Activated B cell treated with CpG ODN at 0.5 μM for 24 hours (primary cell): Measurements from ENCODE around the gene HESX1. TPM values are rescaled to one million over a fixed set of nuclear protein-coding genes. Genes with fewer than 3 reads are reported as not detected.

Experiments
- ATAC-seq: fragments of 200-7000 bp; cut with Tn5 transposase; one replicate; pipeline ENCODE4 v1.10.0; 2021; ENCODE audit warnings: low read depth, mild to moderate bottlenecking, moderate library complexity
- CTCF ChIA-PET: fragments of 350-600 bp; sonication (Branson Sonifier 250); formaldehyde crosslinking; loops from one replicate; lab custom pipeline; 2021; ENCODE audit warnings: antibody characterized with exemption; lab: Charles Lee
- POLR2A ChIA-PET: fragments of 350-600 bp; sonication (Branson Sonifier 250); formaldehyde crosslinking; loops from one replicate; lab custom pipeline; 2021; ENCODE audit warnings: antibody characterized with exemption; lab: Charles Lee
- DNase-seq: peaks from one replicate; pipeline ENCODE4 v3.0.0; 2022
- H3K27ac Mint-ChIP-seq: one replicate; pipeline ENCODE4 v1.8.0; 2020; ENCODE audit warnings: mixed read lengths
- H3K27me3 Mint-ChIP-seq: one replicate; pipeline ENCODE4 v1.8.0; 2021; ENCODE audit warnings: mixed read lengths
- H3K36me3 Mint-ChIP-seq: one replicate; pipeline ENCODE4 v1.8.0; 2021; ENCODE audit warnings: low read depth, mixed read lengths
- H3K4me1 Mint-ChIP-seq: one replicate; pipeline ENCODE4 v1.8.0; 2021; ENCODE audit warnings: mixed read lengths
- H3K4me3 Mint-ChIP-seq: one replicate; pipeline ENCODE4 v1.8.0; 2020; ENCODE audit warnings: mild to moderate bottlenecking, mixed read lengths
- H3K9me3 Mint-ChIP-seq: one replicate; pipeline ENCODE4 v1.8.0; 2020; ENCODE audit warnings: mixed read lengths
- intact Hi-C: fragments of 100-400 bp; cut with micrococcal nuclease; formaldehyde crosslinking; loops from one replicate; pipeline ENCODE4 v1.15.1; 2024
- total RNA-seq: library from RNA; stranded (reverse); gene quantifications from 2 replicates; pipeline ENCODE4 v1.2.3, GENCODE V29; 2022
- TF ChIP-seq, protein P1 (sequence below): fragments of 200-600 bp; IDR thresholded peaks from one replicate; pipeline ENCODE4 v1.8.0; 2022; ENCODE audit warnings: antibody characterized with exemption, mild to moderate bottlenecking

Gene HESX1
- total RNA-seq, 1 donor from 2014 or later: 0.24 TPM

DNA sequence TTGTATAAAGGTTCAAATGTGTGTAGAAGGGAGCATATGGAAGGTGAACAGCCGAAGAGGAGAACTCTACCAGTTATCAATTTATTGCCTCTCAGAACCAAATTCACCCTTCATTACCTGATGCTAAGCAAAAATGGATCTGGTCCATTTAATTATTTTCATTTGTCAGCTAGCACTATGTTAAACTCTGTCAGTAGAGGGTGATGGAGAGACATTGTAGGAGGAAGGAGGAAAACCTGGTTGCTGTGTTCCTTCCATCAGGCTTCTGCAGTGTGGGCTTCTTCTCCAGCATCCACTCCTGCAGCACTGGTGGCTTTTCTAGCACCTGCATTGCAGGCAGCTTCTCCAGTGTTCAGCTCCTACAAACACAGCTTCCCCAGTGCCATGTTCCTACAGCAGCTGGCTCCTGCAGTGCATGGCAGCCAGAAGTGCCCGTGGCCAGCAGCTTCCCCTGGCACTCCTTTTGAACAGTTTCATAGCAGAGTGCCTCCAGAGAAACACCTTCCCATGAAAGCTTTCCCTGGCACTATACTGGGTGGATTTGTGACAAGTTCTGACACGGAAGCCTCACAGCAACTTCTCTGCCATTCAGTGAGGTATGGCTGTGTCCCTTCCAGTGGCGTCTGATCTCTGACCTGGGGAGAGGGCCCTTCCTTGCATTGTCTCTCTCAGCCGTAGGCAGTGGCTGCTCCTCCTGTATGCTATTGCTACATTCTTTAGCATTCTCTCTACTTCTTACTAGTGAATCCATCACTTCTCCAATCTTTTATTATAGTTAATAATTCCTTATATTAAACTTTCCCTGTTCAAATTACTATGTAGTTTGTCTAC lies 20.0 kb downstream of the HESX1 start:
- no peak for ATAC-seq
- TF ChIP-seq, protein P1, sequence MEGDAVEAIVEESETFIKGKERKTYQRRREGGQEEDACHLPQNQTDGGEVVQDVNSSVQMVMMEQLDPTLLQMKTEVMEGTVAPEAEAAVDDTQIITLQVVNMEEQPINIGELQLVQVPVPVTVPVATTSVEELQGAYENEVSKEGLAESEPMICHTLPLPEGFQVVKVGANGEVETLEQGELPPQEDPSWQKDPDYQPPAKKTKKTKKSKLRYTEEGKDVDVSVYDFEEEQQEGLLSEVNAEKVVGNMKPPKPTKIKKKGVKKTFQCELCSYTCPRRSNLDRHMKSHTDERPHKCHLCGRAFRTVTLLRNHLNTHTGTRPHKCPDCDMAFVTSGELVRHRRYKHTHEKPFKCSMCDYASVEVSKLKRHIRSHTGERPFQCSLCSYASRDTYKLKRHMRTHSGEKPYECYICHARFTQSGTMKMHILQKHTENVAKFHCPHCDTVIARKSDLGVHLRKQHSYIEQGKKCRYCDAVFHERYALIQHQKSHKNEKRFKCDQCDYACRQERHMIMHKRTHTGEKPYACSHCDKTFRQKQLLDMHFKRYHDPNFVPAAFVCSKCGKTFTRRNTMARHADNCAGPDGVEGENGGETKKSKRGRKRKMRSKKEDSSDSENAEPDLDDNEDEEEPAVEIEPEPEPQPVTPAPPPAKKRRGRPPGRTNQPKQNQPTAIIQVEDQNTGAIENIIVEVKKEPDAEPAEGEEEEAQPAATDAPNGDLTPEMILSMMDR: no peak
- ChIA-PET CTCF (interaction anchor here (0.8 to 1.9 kb wide), 5 partner anchors 9 to 376 kb away, joined by 3 to 7 read pairs (median 4); partner anchors contain the start of gene PDE12), POLR2A (no interaction called here)
- Mint-ChIP-seq H3K9me3 (no peaks in the 10 kb centered on the region), H3K4me1 (peaks cover 6% of the 10 kb centered on the region), H3K36me3 (no peaks in the 10 kb centered on the region), H3K27ac (no peak overlapping the region), H3K4me3 (no peak overlapping the region), H3K27me3 (peaks cover 3% of the 10 kb centered on the region)
- intact Hi-C loops: loop anchor here (10.0 kb wide), 1 partner anchor 995 kb away; no protein-coding TSS in a partner anchor
- no peak for DNase-seq

GRCh38 chr3:57176045-57176444 lies 23.7 kb downstream of the HESX1 start:
- POLR2A ChIA-PET: no interaction called here
- Mint-ChIP-seq H3K27me3 (no peaks in the 10 kb centered on the region), H3K36me3 (no peaks in the 10 kb centered on the region), H3K4me3 (no peak overlapping the region), H3K4me1 (peaks cover 6% of the 10 kb centered on the region), H3K27ac (no peak overlapping the region), H3K9me3 (no peaks in the 10 kb centered on the region)
- TF ChIP-seq, protein P1: no peak
- no peak for ATAC-seq
- DNase-seq: no peak
- CTCF ChIA-PET: no interaction called here
- intact Hi-C loops: loop anchor here (10.0 kb wide), 1 partner anchor 999 kb away; no protein-coding TSS in a partner anchor

- Mint-ChIP-seq H3K4me3 (no peak overlapping the region), H3K4me1 (peaks cover 11% of the 10 kb centered on the region), H3K9me3 (no peaks in the 10 kb centered on the region), H3K27ac (no peak overlapping the region), H3K27me3 (peaks cover 2% of the 10 kb centered on the region), H3K36me3 (no peaks in the 10 kb centered on the region)
- TF ChIP-seq, protein P1: no peak
- ChIA-PET CTCF (no interaction called here), POLR2A (no interaction called here)
- intact Hi-C loops: loop anchor here (5.0 to 10.0 kb wide), 2 partner anchors 54 to 1001 kb away; partner anchors contain the start of gene APPL1
- no peak for ATAC-seq
- DNase-seq: no peak
Observed at GRCh38 chr3:57173687-57174086, 26.1 kb downstream of the HESX1 start.

DNA sequence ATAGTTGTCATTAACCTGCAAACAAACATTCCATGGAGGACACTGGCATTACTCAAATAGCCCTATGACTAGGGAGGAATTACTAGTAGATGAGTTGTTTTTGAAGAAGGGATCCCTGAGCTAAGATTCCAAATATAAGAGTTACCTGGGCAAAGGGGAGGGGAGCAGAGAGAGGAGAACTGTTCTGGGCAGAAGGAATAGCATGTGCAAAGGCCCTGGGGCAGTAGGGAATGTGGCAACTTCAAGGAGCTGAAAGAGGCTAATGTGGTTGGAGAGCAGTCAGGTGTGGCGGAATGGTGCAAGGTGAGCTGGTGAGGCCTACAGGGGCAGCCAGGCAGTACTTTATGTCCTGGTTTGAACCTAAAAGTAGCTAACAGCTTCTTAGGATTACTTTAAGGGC lies 28.8 kb downstream of the HESX1 start:
- POLR2A ChIA-PET: interaction anchor here (0.5 to 1.0 kb wide), 2 partner anchors 102 to 427 kb away, joined by 4 read pairs; partner anchors contain the start of gene ARF4

More for the DNA sequence above, 28.8 kb downstream of the HESX1 start:
- Mint-ChIP-seq H3K27ac (no peak overlapping the region), H3K4me1 (peaks cover 11% of the 10 kb centered on the region), H3K9me3 (no peaks in the 10 kb centered on the region), H3K36me3 (no peaks in the 10 kb centered on the region), H3K27me3 (peaks cover 25% of the 10 kb centered on the region), H3K4me3 (no peak overlapping the region)
- DNase-seq: no peak
- CTCF ChIA-PET: interaction anchor here (0.5 to 1.7 kb wide), 10 partner anchors 9 to 226 kb away, joined by 3 to 6 read pairs (median 3); partner anchors contain the start of gene HESX1
- TF ChIP-seq, protein P1: no peak
- no peak for ATAC-seq
- intact Hi-C loops: loop anchor here (1.0 to 10.0 kb wide), 7 partner anchors 56 to 1004 kb away; partner anchors contain the start of genes APPL1 and PDE12
